Neural progenitor cell (in vitro differentiated cells): ENCODE measurements around the gene SUSD1. TPM values are rescaled to one million over a fixed set of nuclear protein-coding genes. Genes with fewer than 3 reads are reported as not detected.

Source experiments
- DNase-seq: peaks from one replicate; pipeline ENCODE4 v3.0.0-alpha.2; 2016; ENCODE audit warnings: low spot score
- H2AFZ ChIP-seq: fragments of 200-600 bp; sonication (generic); replicated peaks from 2 replicates; pipeline ENCODE4 v1.6.1; 2016; ENCODE audit warnings: antibody characterized with exemption
- H3F3A ChIP-seq: fragments of 200-600 bp; sonication (generic); 2 replicates; pipeline ENCODE4 v1.6.1; 2016; ENCODE audit warnings: antibody characterized with exemption, low read depth
- H3K27ac ChIP-seq: fragments of 200-600 bp; sonication (generic); 2 replicates; pipeline ENCODE4 v1.5.1; 2016; ENCODE audit warnings: mild to moderate bottlenecking
- H3K27me3 ChIP-seq: fragments of 200-600 bp; sonication (generic); 2 replicates; pipeline ENCODE4 v1.6.1; 2016; ENCODE audit warnings: mild to moderate bottlenecking, moderate library complexity
- H3K36me3 ChIP-seq: fragments of 200-600 bp; sonication (generic); 2 replicates; pipeline ENCODE4 v1.5.1; 2016
- H3K4me1 ChIP-seq: fragments of 200-600 bp; sonication (generic); 2 replicates; pipeline ENCODE4 v1.6.1; 2016; ENCODE audit warnings: mixed run types
- H3K4me2 ChIP-seq: fragments of 200-600 bp; sonication (generic); 2 replicates; pipeline ENCODE4 v1.6.1; 2016
- H3K4me3 ChIP-seq: fragments of 200-600 bp; sonication (generic); 2 replicates; pipeline ENCODE4 v1.5.1; 2016
- H3K79me2 ChIP-seq: fragments of 200-600 bp; sonication (generic); 2 replicates; pipeline ENCODE4 v1.6.1; 2016; ENCODE audit warnings: low read depth
- H3K9ac ChIP-seq: fragments of 200-600 bp; sonication (generic); 2 replicates; pipeline ENCODE4 v1.6.1; 2016
- H3K9me3 ChIP-seq: fragments of 200-600 bp; sonication (generic); 2 replicates; pipeline ENCODE4 v1.5.1; 2016; ENCODE audit warnings: low read depth
- H4K20me1 ChIP-seq: fragments of 200-600 bp; sonication (generic); 2 replicates; pipeline ENCODE4 v1.6.1; 2016; ENCODE audit warnings: low read depth
- H3K27ac Mint-ChIP-seq: 3 replicates; pipeline ENCODE4 v1.8.0; 2021; ENCODE audit warnings: mixed read lengths
- H3K27me3 Mint-ChIP-seq: 2 replicates; pipeline ENCODE4 v1.8.0; 2022; ENCODE audit warnings: low read depth, mild to moderate bottlenecking, inconsistent platforms, moderate library complexity, mixed read lengths; ENCODE audit not compliant: insufficient read depth
- H3K36me3 Mint-ChIP-seq: 3 replicates; pipeline ENCODE4 v1.8.0; 2021; ENCODE audit warnings: mixed read lengths
- H3K4me1 Mint-ChIP-seq: 3 replicates; pipeline ENCODE4 v1.8.0; 2021; ENCODE audit warnings: mixed read lengths
- H3K4me3 Mint-ChIP-seq: 3 replicates; pipeline ENCODE4 v1.8.0; 2021; ENCODE audit warnings: mild to moderate bottlenecking, moderate library complexity, mixed read lengths
- H3K9me3 Mint-ChIP-seq: 3 replicates; pipeline ENCODE4 v1.8.0; 2020; ENCODE audit warnings: mixed read lengths
- CTCF ChIP-seq: fragments of 200-600 bp; sonication (generic); IDR thresholded peaks from 2 replicates; pipeline ENCODE4 v1.5.1; 2017; ENCODE audit warnings: antibody characterized with exemption, mild to moderate bottlenecking
- EZH2 ChIP-seq: fragments of 200-600 bp; sonication (generic); IDR thresholded peaks from 2 replicates; pipeline ENCODE4 v1.6.1; 2017; ENCODE audit warnings: antibody characterized with exemption, mild to moderate bottlenecking, moderate library complexity
- EZH2phosphoT487 ChIP-seq: fragments of 200-600 bp; sonication (generic); IDR thresholded peaks from 2 replicates; pipeline ENCODE4 v1.6.1; 2017; ENCODE audit warnings: antibody characterized with exemption
- total RNA-seq: library from RNA; depleted of rRNA; stranded (reverse); fragments of >200 nt; gene quantifications from 2 replicates; pipeline ENCODE4 v1.2.3, GENCODE V29; 2015; ENCODE audit warnings: low replicate concordance

Gene SUSD1
- total RNA-seq, 1 donor from 2014 or later: 12.0 TPM

- no peak for DNase-seq
- Histone ChIP-seq H3K27ac (no peak overlapping the region), H3K9ac (no peak overlapping the region), H3F3A (no peaks in the 10 kb centered on the region), H3K36me3 (no peaks in the 10 kb centered on the region), H3K4me2 (no peak overlapping the region), H2AFZ (no peak overlapping the region), H3K9me3 (no peaks in the 10 kb centered on the region), H3K79me2 (no peaks in the 10 kb centered on the region), H3K4me3 (no peak overlapping the region), H3K27me3 (no peaks in the 10 kb centered on the region), H3K4me1 (peaks cover 4% of the 10 kb centered on the region), H4K20me1 (no peaks in the 10 kb centered on the region)
- no peak overlapping the region for H3K27ac Mint-ChIP-seq
- H3K27me3 Mint-ChIP-seq: peaks cover 2% of the 10 kb centered on the region
- H3K4me3 Mint-ChIP-seq: no peak overlapping the region
- TF ChIP-seq EZH2 (no peak), CTCF (no peak), EZH2phosphoT487 (no peak)
- peaks cover 2% of the 10 kb centered on the region for H3K9me3 Mint-ChIP-seq
- H3K36me3 Mint-ChIP-seq: no peaks in the 10 kb centered on the region
- no peaks in the 10 kb centered on the region for H3K4me1 Mint-ChIP-seq
Observed at GRCh38 chr9:112049811-112050516, 125.1 kb downstream of the SUSD1 start.

DNA sequence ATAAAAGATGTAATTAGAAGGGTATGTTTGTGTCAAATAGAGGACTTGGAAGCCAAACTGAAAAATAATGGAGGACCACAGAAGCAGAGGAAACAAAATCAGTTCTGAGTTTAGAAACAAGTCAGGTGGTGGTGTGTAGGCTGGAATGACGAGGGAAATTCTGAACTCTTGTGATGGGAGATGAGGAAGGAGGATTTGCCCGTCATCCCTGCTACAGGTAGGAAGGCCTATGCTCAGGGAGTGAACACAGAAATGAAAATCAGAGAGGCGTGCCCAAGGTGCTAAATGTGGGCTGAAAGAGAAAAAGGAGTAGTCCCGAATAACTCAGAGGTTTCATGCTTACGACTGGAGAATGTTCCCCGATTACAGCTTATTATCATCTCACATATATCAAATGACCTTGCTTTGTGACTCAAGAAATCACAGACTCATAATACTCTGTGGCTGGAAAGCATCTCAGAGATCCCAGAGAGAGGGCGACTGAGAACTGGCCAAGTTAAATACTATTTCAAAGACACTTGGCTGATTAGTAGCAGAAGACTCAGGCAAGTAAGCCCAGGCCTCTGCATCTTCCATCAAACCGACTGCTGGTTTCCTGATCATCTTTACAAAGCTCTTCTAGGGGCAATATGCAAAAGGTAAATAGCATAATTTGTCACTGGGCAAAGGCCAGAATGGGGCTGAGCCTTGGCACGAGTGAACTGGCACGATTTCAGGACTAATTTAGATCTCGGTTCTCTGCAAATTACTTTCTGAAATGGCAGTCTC, 126.0 kb downstream of the SUSD1 start:
- H3K27me3 Mint-ChIP-seq: peaks cover 2% of the 10 kb centered on the region
- H3K27ac Mint-ChIP-seq: no peak overlapping the region
- H3K79me2 ChIP-seq: no peaks in the 10 kb centered on the region
- no peaks in the 10 kb centered on the region for H3K4me1 Mint-ChIP-seq
- H3K4me3 Mint-ChIP-seq: no peak overlapping the region
- no peak overlapping the region for H3K4me2 ChIP-seq
- no peaks in the 10 kb centered on the region for H3K36me3 Mint-ChIP-seq
- H3K27me3 ChIP-seq: no peaks in the 10 kb centered on the region
- H3K27ac ChIP-seq: no peak overlapping the region
- H4K20me1 ChIP-seq: no peaks in the 10 kb centered on the region
- H3K9ac ChIP-seq: no peak overlapping the region
- no peak overlapping the region for H3K4me3 ChIP-seq
- TF ChIP-seq CTCF: no peak
- no peak for TF ChIP-seq EZH2
- no peak for TF ChIP-seq EZH2phosphoT487
- peaks cover 4% of the 10 kb centered on the region for H3K4me1 ChIP-seq
- no peaks in the 10 kb centered on the region for H3K36me3 ChIP-seq
- no peaks in the 10 kb centered on the region for H3F3A ChIP-seq
- H2AFZ ChIP-seq: no peak overlapping the region
- peaks cover 2% of the 10 kb centered on the region for H3K9me3 Mint-ChIP-seq
- no peaks in the 10 kb centered on the region for H3K9me3 ChIP-seq
- no peak for DNase-seq

DNA sequence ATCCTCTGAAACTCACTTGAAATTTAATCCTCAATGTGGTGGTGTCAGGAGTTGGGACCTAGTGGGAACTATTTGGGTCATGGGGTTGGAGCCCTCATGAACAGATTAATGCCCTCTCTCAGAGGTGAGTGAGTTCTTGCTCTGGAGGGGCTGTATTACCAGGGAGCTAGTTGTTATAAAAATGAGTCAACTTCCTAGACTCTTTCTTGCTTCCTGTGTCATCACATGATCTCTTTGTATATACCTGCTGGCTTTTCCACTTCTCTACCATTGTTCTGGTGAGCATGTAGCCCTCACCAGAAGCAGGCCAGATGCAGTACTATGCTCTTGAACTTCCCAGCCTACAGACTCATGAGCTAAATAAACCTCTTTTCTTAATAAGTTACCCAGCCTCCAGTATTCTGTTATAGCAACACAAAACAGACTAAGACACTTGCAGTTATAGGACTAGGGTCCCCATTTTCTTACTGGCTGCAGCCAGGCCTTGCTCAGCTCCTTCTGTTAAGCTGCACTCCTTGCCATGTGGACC, 127.5 kb downstream of the SUSD1 start:
- Histone ChIP-seq H3K9ac (no peak overlapping the region), H3K27ac (no peak overlapping the region), H3K4me2 (no peak overlapping the region), H3K4me3 (no peak overlapping the region), H3K36me3 (no peaks in the 10 kb centered on the region), H3K4me1 (peaks cover 4% of the 10 kb centered on the region), H3K79me2 (no peaks in the 10 kb centered on the region), H2AFZ (no peak overlapping the region), H3K27me3 (no peaks in the 10 kb centered on the region), H3F3A (no peaks in the 10 kb centered on the region), H3K9me3 (no peaks in the 10 kb centered on the region), H4K20me1 (no peaks in the 10 kb centered on the region)
- Mint-ChIP-seq H3K27me3 (peaks cover 2% of the 10 kb centered on the region), H3K9me3 (peaks cover 2% of the 10 kb centered on the region), H3K4me3 (no peak overlapping the region), H3K4me1 (no peaks in the 10 kb centered on the region), H3K27ac (no peak overlapping the region), H3K36me3 (no peaks in the 10 kb centered on the region)
- DNase-seq: no peak
- TF ChIP-seq EZH2: no peak
- TF ChIP-seq CTCF: no peak
- no peak for TF ChIP-seq EZH2phosphoT487
